ENCODE data around the gene SLC25A13. TPM values are rescaled to one million over a fixed set of nuclear protein-coding genes. Genes with fewer than 3 reads are reported as not detected.

Gene SLC25A13
- total and polyA plus RNA-seq, 8 donors, result 20.2 to 41.2 (median 25.1) TPM

GRCh38 chr7:96131525-96131924 lies 190.4 kb downstream of the SLC25A13 start:
- no peaks in the 10 kb centered on the region for H3K27me3 ChIP-seq
- intact Hi-C loops (cut with DNase I), result no loop called here
- TF ChIP-seq, protein P1, sequence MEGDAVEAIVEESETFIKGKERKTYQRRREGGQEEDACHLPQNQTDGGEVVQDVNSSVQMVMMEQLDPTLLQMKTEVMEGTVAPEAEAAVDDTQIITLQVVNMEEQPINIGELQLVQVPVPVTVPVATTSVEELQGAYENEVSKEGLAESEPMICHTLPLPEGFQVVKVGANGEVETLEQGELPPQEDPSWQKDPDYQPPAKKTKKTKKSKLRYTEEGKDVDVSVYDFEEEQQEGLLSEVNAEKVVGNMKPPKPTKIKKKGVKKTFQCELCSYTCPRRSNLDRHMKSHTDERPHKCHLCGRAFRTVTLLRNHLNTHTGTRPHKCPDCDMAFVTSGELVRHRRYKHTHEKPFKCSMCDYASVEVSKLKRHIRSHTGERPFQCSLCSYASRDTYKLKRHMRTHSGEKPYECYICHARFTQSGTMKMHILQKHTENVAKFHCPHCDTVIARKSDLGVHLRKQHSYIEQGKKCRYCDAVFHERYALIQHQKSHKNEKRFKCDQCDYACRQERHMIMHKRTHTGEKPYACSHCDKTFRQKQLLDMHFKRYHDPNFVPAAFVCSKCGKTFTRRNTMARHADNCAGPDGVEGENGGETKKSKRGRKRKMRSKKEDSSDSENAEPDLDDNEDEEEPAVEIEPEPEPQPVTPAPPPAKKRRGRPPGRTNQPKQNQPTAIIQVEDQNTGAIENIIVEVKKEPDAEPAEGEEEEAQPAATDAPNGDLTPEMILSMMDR (IDR thresholded peaks at IDR 0.05), result no peak

GRCh38 chr7:96127746-96128145 lies 194.2 kb downstream of the SLC25A13 start:
- DNase-seq (no peak), ATAC-seq (no peak)
- H3K9me3 ChIP-seq, result no peaks in the 10 kb centered on the region
- intact Hi-C loops (cut with DNase I), result no loop called here
- TF ChIP-seq, protein P1 (IDR thresholded peaks at IDR 0.05), result no peak
- no peak overlapping the region for H3K4me3 ChIP-seq
- H3K27me3 ChIP-seq, result no peaks in the 10 kb centered on the region
- no peak overlapping the region for H3K27ac ChIP-seq
- peaks cover 0 to 30% of the 10 kb centered on the region in 2 donors for H3K36me3 ChIP-seq
- no peaks in the 10 kb centered on the region for H3K4me1 ChIP-seq

More at GRCh38 chr7:96131525-96131924, 190.4 kb downstream of the SLC25A13 start:
- no peak overlapping the region for H3K4me3 ChIP-seq
- ATAC-seq, result no peak
- no peak for DNase-seq
- no peaks in the 10 kb centered on the region for H3K4me1 ChIP-seq
- H3K36me3 ChIP-seq, result peaks cover 0 to 45% of the 10 kb centered on the region in 2 donors
- no peaks in the 10 kb centered on the region for H3K9me3 ChIP-seq
- no peak overlapping the region for H3K27ac ChIP-seq

DNA sequence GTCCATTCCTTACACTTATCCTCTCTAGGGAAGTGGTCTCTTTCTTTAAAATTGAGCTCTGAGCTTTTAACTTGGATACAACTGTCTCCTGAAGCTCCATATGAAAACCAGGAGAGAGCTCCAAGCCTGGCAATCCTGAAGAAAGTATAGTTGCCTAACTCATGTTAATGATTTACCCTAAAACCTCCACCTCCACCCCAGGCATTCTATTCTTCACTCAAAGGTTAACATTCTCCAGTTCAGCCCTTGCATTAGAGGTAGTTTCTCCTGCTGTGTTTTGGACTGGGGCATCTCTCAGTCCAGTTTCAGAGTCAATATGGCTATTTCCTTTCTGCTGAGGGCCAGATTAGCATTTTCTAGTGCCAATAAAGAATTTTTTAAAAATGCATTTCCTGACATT lies 195.5 kb downstream of the SLC25A13 start:
- no peak for DNase-seq
- intact Hi-C loops (cut with DNase I), result no loop called here
- TF ChIP-seq, protein P1 (IDR thresholded peaks at IDR 0.05), result no peak

GRCh38 chr7:96122746-96123145 lies 199.2 kb downstream of the SLC25A13 start:
- intact Hi-C loops (cut with DNase I), result no loop called here
- Histone ChIP-seq H3K4me1 (no peaks in the 10 kb centered on the region), H3K9me3 (no peaks in the 10 kb centered on the region), H3K27me3 (no peaks in the 10 kb centered on the region), H3K27ac (no peak overlapping the region), H3K4me3 (no peak overlapping the region), H3K36me3 (peaks cover 0 to 38% of the 10 kb centered on the region in 2 donors)
- ATAC-seq (no peak), DNase-seq (no peak)
- TF ChIP-seq, protein P1 (IDR thresholded peaks at IDR 0.05), result no peak

More for the DNA sequence above, 195.5 kb downstream of the SLC25A13 start:
- no peak overlapping the region for H3K4me3 ChIP-seq
- H3K27me3 ChIP-seq, result no peaks in the 10 kb centered on the region
- peaks cover 0 to 32% of the 10 kb centered on the region in 2 donors for H3K36me3 ChIP-seq
- H3K4me1 ChIP-seq, result no peaks in the 10 kb centered on the region
- no peak overlapping the region for H3K27ac ChIP-seq
- no peaks in the 10 kb centered on the region for H3K9me3 ChIP-seq
- ATAC-seq, result no peak

GRCh38 chr7:96121752-96122151 lies 200.1 kb downstream of the SLC25A13 start:
- H3K9me3 ChIP-seq, result no peaks in the 10 kb centered on the region
- no peaks in the 10 kb centered on the region for H3K27me3 ChIP-seq
- TF ChIP-seq, protein P1 (IDR thresholded peaks at IDR 0.05), result no peak
- no peak overlapping the region for H3K27ac ChIP-seq
- intact Hi-C loops (cut with DNase I), result no loop called here
- no peak overlapping the region for H3K4me3 ChIP-seq
- ATAC-seq (no peak), DNase-seq (no peak)
- H3K36me3 ChIP-seq, result peaks cover 0 to 36% of the 10 kb centered on the region in 2 donors
- no peaks in the 10 kb centered on the region for H3K4me1 ChIP-seq

Data from left lung (tissue), 10 donors.